Loucy (cell line): Measurements from ENCODE around the gene MEP1B.

ENCODE experiments used
- H2AFZ ChIP-seq: fragments of 200-600 bp; sonication (generic); 2 replicates; pipeline ENCODE4 v1.6.0; 2016; ENCODE audit warnings: antibody characterized with exemption, mild to moderate bottlenecking, low read length, moderate library complexity
- H3F3A ChIP-seq: fragments of 200-600 bp; 2 replicates; pipeline ENCODE4 v1.6.0; 2016; ENCODE audit warnings: antibody characterized with exemption, low read depth, mild to moderate bottlenecking
- H3K27me3 ChIP-seq: fragments of 200-600 bp; sonication (generic); 2 replicates; pipeline ENCODE4 v1.6.1; 2014; ENCODE audit warnings: low read length, mild to moderate bottlenecking; ENCODE audit not compliant: insufficient read depth, poor library complexity, severe bottlenecking
- H3K36me3 ChIP-seq: fragments of 200-600 bp; sonication (generic); 2 replicates; pipeline ENCODE4 v1.6.1; 2016; ENCODE audit warnings: low read length; ENCODE audit not compliant: insufficient read depth
- H3K4me1 ChIP-seq: fragments of 200-600 bp; sonication (generic); 2 replicates; pipeline ENCODE4 v1.5.1; 2014; ENCODE audit warnings: low read length, mild to moderate bottlenecking; ENCODE audit not compliant: insufficient read depth, poor library complexity, severe bottlenecking
- H3K4me2 ChIP-seq: fragments of 200-600 bp; sonication (generic); 2 replicates; pipeline ENCODE4 v1.6.0; 2014; ENCODE audit warnings: antibody characterized with exemption, low read length, low read depth, mild to moderate bottlenecking; ENCODE audit not compliant: poor library complexity, severe bottlenecking
- H3K4me3 ChIP-seq: fragments of 200-600 bp; sonication (generic); 2 replicates; pipeline ENCODE4 v1.5.1; 2014; ENCODE audit warnings: low read length, mild to moderate bottlenecking, mixed read lengths; ENCODE audit not compliant: poor library complexity, severe bottlenecking
- H3K79me2 ChIP-seq: fragments of 200-600 bp; sonication (generic); 2 replicates; pipeline ENCODE4 v1.6.1; 2014; ENCODE audit warnings: low read length; ENCODE audit not compliant: insufficient read depth
- H3K9ac ChIP-seq: fragments of 200-600 bp; sonication (generic); 2 replicates; pipeline ENCODE4 v1.6.0; 2014; ENCODE audit warnings: mild to moderate bottlenecking, low read depth, low read length, moderate library complexity; ENCODE audit not compliant: poor library complexity, severe bottlenecking
- H3K9me2 ChIP-seq: fragments of 200-600 bp; sonication (generic); replicated peaks from 2 replicates; pipeline ENCODE4 v1.6.1; 2016; ENCODE audit warnings: low read depth, low read length, mixed read lengths
- H3K9me3 ChIP-seq: fragments of 200-600 bp; sonication (generic); 2 replicates; pipeline ENCODE4 v1.6.1; 2014; ENCODE audit warnings: mild to moderate bottlenecking, antibody characterized with exemption, low read length, low read depth; ENCODE audit not compliant: insufficient read depth
- H4K20me1 ChIP-seq: fragments of 200-600 bp; sonication (generic); 2 replicates; pipeline ENCODE4 v1.6.0; 2014; ENCODE audit warnings: antibody characterized with exemption, low read length, mild to moderate bottlenecking; ENCODE audit not compliant: insufficient read depth, poor library complexity, severe bottlenecking
- CTCF ChIP-seq: fragments of 200-600 bp; sonication (generic); conservative IDR thresholded peaks from 2 replicates; pipeline ENCODE4 v1.5.1; 2014; ENCODE audit warnings: mild to moderate bottlenecking, antibody characterized with exemption, low read length
- EZH2phosphoT487 ChIP-seq: fragments of 200-600 bp; IDR thresholded peaks from 2 replicates; pipeline ENCODE4 v1.6.1; 2018; ENCODE audit warnings: antibody characterized with exemption, mild to moderate bottlenecking, moderate library complexity, borderline replicate concordance

The MEP1B gene

GRCh38 chr18:32200766-32201165, 10.9 kb downstream of the MEP1B start:
- Histone ChIP-seq H3K9me3 (no peaks in the 10 kb centered on the region), H3K4me1 (no peaks in the 10 kb centered on the region), H3K4me2 (no peak overlapping the region), H4K20me1 (no peaks in the 10 kb centered on the region), H3K36me3 (no peaks in the 10 kb centered on the region), H3K27me3 (no peaks in the 10 kb centered on the region), H3K9ac (no peak overlapping the region), H2AFZ (no peak overlapping the region), H3K9me2 (no peaks in the 10 kb centered on the region), H3K79me2 (no peaks in the 10 kb centered on the region), H3F3A (no peaks in the 10 kb centered on the region), H3K4me3 (no peak overlapping the region)
- TF ChIP-seq EZH2phosphoT487, result no peak
- TF ChIP-seq CTCF, result no peak

- no peaks in the 10 kb centered on the region for H3K9me2 ChIP-seq
- no peak overlapping the region for H3K4me3 ChIP-seq
- no peaks in the 10 kb centered on the region for H3K4me1 ChIP-seq
Measured at GRCh38 chr18:32201948-32202672, 12.3 kb downstream of the MEP1B start.

GRCh38 chr18:32208023-32208422, 18.2 kb downstream of the MEP1B start:
- Histone ChIP-seq H3K79me2 (no peaks in the 10 kb centered on the region), H3F3A (no peaks in the 10 kb centered on the region), H3K27me3 (no peaks in the 10 kb centered on the region), H3K9me2 (no peaks in the 10 kb centered on the region), H3K4me2 (no peak overlapping the region), H3K9ac (no peak overlapping the region), H2AFZ (no peak overlapping the region), H3K4me1 (no peaks in the 10 kb centered on the region), H3K36me3 (no peaks in the 10 kb centered on the region), H3K4me3 (no peak overlapping the region), H4K20me1 (no peaks in the 10 kb centered on the region), H3K9me3 (no peaks in the 10 kb centered on the region)
- TF ChIP-seq EZH2phosphoT487 (no peak), CTCF (no peak)

More at GRCh38 chr18:32201948-32202672, 12.3 kb downstream of the MEP1B start:
- H3K79me2 ChIP-seq, result no peaks in the 10 kb centered on the region
- H3K9ac ChIP-seq, result no peak overlapping the region
- H3F3A ChIP-seq, result no peaks in the 10 kb centered on the region
- no peak for TF ChIP-seq CTCF
- no peaks in the 10 kb centered on the region for H3K36me3 ChIP-seq
- H4K20me1 ChIP-seq, result no peaks in the 10 kb centered on the region
- no peaks in the 10 kb centered on the region for H3K27me3 ChIP-seq
- no peak overlapping the region for H2AFZ ChIP-seq
- no peaks in the 10 kb centered on the region for H3K9me3 ChIP-seq
- H3K4me2 ChIP-seq, result no peak overlapping the region
